CD4-positive, alpha-beta T cell treated with Interleukin-17A for 4 hours (primary cell): ENCODE data around the gene PPP2R5C.

Experiments
- DNase-seq: peaks from one replicate; pipeline ENCODE4 v3.0.0-alpha.2; 2020; ENCODE audit warnings: mixed read lengths

PPP2R5C gene

GRCh38 chr14:101893759-101894158 is 132.2 kb downstream of the PPP2R5C start:
- no peak for DNase-seq

GRCh38 chr14:101894365-101895081 is 133.0 kb downstream of the PPP2R5C start:
- no peak for DNase-seq

- DNase-seq: no peak
Measured at GRCh38 chr14:101895256-101895655, 133.7 kb downstream of the PPP2R5C start.

GRCh38 chr14:101897326-101897725 is 135.8 kb downstream of the PPP2R5C start:
- no peak for DNase-seq

GRCh38 chr14:101898416-101898815 is 136.9 kb downstream of the PPP2R5C start:
- no peak for DNase-seq

GRCh38 chr14:101899263-101899662 is 137.8 kb downstream of the PPP2R5C start:
- no peak for DNase-seq

GRCh38 chr14:101900253-101900652 is 138.7 kb downstream of the PPP2R5C start:
- DNase-seq: no peak

GRCh38 chr14:101903111-101903561 is 141.6 kb downstream of the PPP2R5C start:
- DNase-seq: no peak

- DNase-seq: no peak
Measured at GRCh38 chr14:101905614-101906013, 144.1 kb downstream of the PPP2R5C start.

- DNase-seq: no peak
Measured at GRCh38 chr14:101906645-101907044, 145.1 kb downstream of the PPP2R5C start.

- no peak for DNase-seq
Measured at GRCh38 chr14:101907619-101908018, 146.1 kb downstream of the PPP2R5C start.

GRCh38 chr14:101908795-101909194 is 147.3 kb downstream of the PPP2R5C start:
- no peak for DNase-seq

- no peak for DNase-seq
Measured at GRCh38 chr14:101909371-101910096, 148.0 kb downstream of the PPP2R5C start.

GRCh38 chr14:101912841-101913240 is 151.3 kb downstream of the PPP2R5C start:
- no peak for DNase-seq

- DNase-seq: no peak
Measured at GRCh38 chr14:101914083-101914482, 152.6 kb downstream of the PPP2R5C start.

- no peak for DNase-seq
Measured at GRCh38 chr14:101915871-101916815, 154.6 kb downstream of the PPP2R5C start.

GRCh38 chr14:101916816-101917412 is 155.4 kb downstream of the PPP2R5C start:
- no peak for DNase-seq

- no peak for DNase-seq
Measured at GRCh38 chr14:101917413-101918017, 156.0 kb downstream of the PPP2R5C start.

GRCh38 chr14:101918065-101918989 is 156.8 kb downstream of the PPP2R5C start:
- no peak for DNase-seq

GRCh38 chr14:101920271-101920670 is 158.8 kb downstream of the PPP2R5C start:
- DNase-seq: no peak

GRCh38 chr14:101922866-101923265 is 161.4 kb downstream of the PPP2R5C start:
- no peak for DNase-seq
